Astrocyte (in vitro differentiated cells and primary cell): ENCODE measurements around the gene MEGF10. TPM values are rescaled to one million over a fixed set of nuclear protein-coding genes. Genes with fewer than 3 reads are reported as not detected.

Experiments used
- DNase-seq: peaks from one replicate; pipeline ENCODE4 v3.0.0-alpha.2; 2010; ENCODE audit warnings: low read depth
- FAIRE-seq: peaks from 2 replicates; lab custom pipeline; 2011; peaks lifted over from hg19 to GRCh38; lab: Jason Lieb, UNC
- H2AFZ ChIP-seq: 2 replicates; pipeline ENCODE4 v1.6.0; 2012; ENCODE audit warnings: low read depth, low read length, inconsistent platforms
- H3K27ac ChIP-seq: 2 replicates; pipeline ENCODE4 v1.5.1; 2011; ENCODE audit warnings: low read depth, low read length, inconsistent platforms
- H3K27me3 ChIP-seq: 2 replicates; pipeline ENCODE4 v1.6.0; 2011; ENCODE audit warnings: low read length, inconsistent platforms; ENCODE audit not compliant: insufficient read depth
- H3K36me3 ChIP-seq: 2 replicates; pipeline ENCODE4 v1.5.1; 2011; ENCODE audit warnings: low read length, inconsistent platforms; ENCODE audit not compliant: insufficient read depth
- H3K4me1 ChIP-seq: 2 replicates; pipeline ENCODE4 v1.5.1; 2011; ENCODE audit warnings: low read length, inconsistent platforms; ENCODE audit not compliant: insufficient read depth
- H3K4me2 ChIP-seq: 2 replicates; pipeline ENCODE4 v1.6.0; 2012; ENCODE audit warnings: low read length, inconsistent platforms
- H3K4me3 ChIP-seq: 2 replicates; pipeline ENCODE4 v1.5.1; 2011; ENCODE audit warnings: low read depth, mild to moderate bottlenecking, low read length, inconsistent platforms; ENCODE audit not compliant: insufficient read depth
- H3K79me2 ChIP-seq: 2 replicates; pipeline ENCODE4 v1.6.0; 2012; ENCODE audit warnings: mild to moderate bottlenecking, low read length, inconsistent platforms; ENCODE audit not compliant: insufficient read depth
- H3K9ac ChIP-seq: 2 replicates; pipeline ENCODE4 v1.6.0; 2012; ENCODE audit warnings: mild to moderate bottlenecking, low read length, inconsistent platforms
- H3K9me3 ChIP-seq: 2 replicates; pipeline ENCODE4 v1.5.1; 2012; ENCODE audit warnings: low read depth, mild to moderate bottlenecking, low read length, inconsistent platforms; ENCODE audit not compliant: insufficient read depth
- H4K20me1 ChIP-seq: 2 replicates; pipeline ENCODE4 v1.6.0; 2012; ENCODE audit warnings: low read length, inconsistent platforms; ENCODE audit not compliant: insufficient read depth
- H3K27ac Mint-ChIP-seq: one replicate; pipeline ENCODE4 v1.8.0; 2021; ENCODE audit warnings: mild to moderate bottlenecking, mixed read lengths; ENCODE audit not compliant: unreplicated experiment
- H3K27me3 Mint-ChIP-seq: one replicate; pipeline ENCODE4 v1.8.0; 2021; ENCODE audit warnings: low read depth, mixed read lengths; ENCODE audit not compliant: unreplicated experiment
- H3K36me3 Mint-ChIP-seq: one replicate; pipeline ENCODE4 v1.8.0; 2021; ENCODE audit warnings: low read depth, mixed read lengths; ENCODE audit not compliant: unreplicated experiment
- H3K4me1 Mint-ChIP-seq: one replicate; pipeline ENCODE4 v1.8.0; 2021; ENCODE audit warnings: low read depth, mixed read lengths; ENCODE audit not compliant: unreplicated experiment
- H3K4me3 Mint-ChIP-seq: one replicate; pipeline ENCODE4 v1.8.0; 2021; ENCODE audit warnings: mild to moderate bottlenecking, moderate library complexity, mixed read lengths; ENCODE audit not compliant: unreplicated experiment
- H3K9me3 Mint-ChIP-seq: one replicate; pipeline ENCODE4 v1.8.0; 2021; ENCODE audit warnings: mild to moderate bottlenecking, mixed read lengths; ENCODE audit not compliant: unreplicated experiment
- EZH2 ChIP-seq: IDR thresholded peaks from 2 replicates; pipeline ENCODE4 v1.6.1; 2012; ENCODE audit warnings: mild to moderate bottlenecking, low read length, inconsistent platforms; ENCODE audit not compliant: insufficient read depth
- total RNA-seq: library from RNA; stranded (reverse); gene quantifications from 2 replicates; pipeline ENCODE4 v1.2.1, GENCODE V29; 2021
- TF ChIP-seq, protein P1 (sequence below): IDR thresholded peaks from 2 replicates; pipeline ENCODE4 v1.5.1; 2011; ENCODE audit warnings: low read depth, mild to moderate bottlenecking, inconsistent platforms, low read length, moderate library complexity; ENCODE audit not compliant: insufficient read depth

MEGF10 gene
- total RNA-seq, 1 donor from 2014 or later, result 15.8 TPM

DNA sequence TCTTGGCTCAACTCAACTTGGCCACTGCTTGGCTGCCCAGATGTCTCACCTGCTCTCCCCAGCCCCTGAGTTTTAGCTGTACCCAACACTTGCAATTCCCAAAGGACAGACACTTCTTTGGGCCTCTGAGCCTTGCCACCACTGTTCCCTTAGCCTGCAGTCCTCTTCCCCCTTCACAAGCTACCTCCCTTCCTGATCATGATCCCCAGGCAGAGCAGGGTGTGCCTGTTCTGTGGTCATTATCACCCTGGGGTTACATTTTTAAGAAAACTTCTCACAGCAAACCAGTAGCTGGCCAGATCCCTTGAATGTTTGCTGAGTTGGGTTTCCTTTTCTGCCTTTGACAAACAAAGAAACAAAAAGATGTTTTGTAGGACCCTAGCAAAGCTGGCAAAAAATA lies 139.3 kb downstream of the MEGF10 start:
- FAIRE-seq (no peak), DNase-seq (no peak)
- Histone ChIP-seq H3K9ac (no peak overlapping the region), H3K4me2 (no peak overlapping the region), H3K4me3 (no peak overlapping the region), H4K20me1 (no peaks in the 10 kb centered on the region), H2AFZ (no peak overlapping the region), H3K27me3 (no peaks in the 10 kb centered on the region), H3K27ac (no peak overlapping the region), H3K9me3 (no peaks in the 10 kb centered on the region), H3K4me1 (no peaks in the 10 kb centered on the region), H3K79me2 (no peaks in the 10 kb centered on the region), H3K36me3 (no peaks in the 10 kb centered on the region)
- H3K36me3 Mint-ChIP-seq, result peaks cover 3% of the 10 kb centered on the region
- no peaks in the 10 kb centered on the region for H3K27me3 Mint-ChIP-seq
- H3K9me3 Mint-ChIP-seq, result peaks cover 3% of the 10 kb centered on the region
- no peak overlapping the region for H3K27ac Mint-ChIP-seq
- no peak overlapping the region for H3K4me3 Mint-ChIP-seq
- TF ChIP-seq, protein P1, sequence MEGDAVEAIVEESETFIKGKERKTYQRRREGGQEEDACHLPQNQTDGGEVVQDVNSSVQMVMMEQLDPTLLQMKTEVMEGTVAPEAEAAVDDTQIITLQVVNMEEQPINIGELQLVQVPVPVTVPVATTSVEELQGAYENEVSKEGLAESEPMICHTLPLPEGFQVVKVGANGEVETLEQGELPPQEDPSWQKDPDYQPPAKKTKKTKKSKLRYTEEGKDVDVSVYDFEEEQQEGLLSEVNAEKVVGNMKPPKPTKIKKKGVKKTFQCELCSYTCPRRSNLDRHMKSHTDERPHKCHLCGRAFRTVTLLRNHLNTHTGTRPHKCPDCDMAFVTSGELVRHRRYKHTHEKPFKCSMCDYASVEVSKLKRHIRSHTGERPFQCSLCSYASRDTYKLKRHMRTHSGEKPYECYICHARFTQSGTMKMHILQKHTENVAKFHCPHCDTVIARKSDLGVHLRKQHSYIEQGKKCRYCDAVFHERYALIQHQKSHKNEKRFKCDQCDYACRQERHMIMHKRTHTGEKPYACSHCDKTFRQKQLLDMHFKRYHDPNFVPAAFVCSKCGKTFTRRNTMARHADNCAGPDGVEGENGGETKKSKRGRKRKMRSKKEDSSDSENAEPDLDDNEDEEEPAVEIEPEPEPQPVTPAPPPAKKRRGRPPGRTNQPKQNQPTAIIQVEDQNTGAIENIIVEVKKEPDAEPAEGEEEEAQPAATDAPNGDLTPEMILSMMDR, result no peak
- no peak for TF ChIP-seq EZH2
- H3K4me1 Mint-ChIP-seq, result peaks cover 20% of the 10 kb centered on the region

DNA sequence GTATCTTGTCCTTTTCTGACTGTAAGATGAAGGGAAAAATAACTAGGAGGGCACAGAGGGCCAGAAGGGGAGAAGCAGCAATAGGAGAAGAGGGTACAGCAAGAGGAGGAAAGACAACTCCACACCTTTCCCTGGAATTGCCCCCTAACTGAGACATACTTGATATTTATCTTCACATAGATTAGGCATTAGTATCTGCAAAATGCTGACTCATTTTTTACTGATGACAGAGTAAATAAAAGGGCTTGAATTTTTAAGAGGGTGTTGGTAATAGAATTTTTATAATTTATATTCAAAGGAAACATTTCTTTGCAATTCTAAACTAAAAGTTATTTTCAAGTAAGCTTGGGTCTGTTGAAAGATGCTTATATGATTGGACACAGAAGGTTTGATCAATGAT lies 140.0 kb downstream of the MEGF10 start:
- Mint-ChIP-seq H3K27me3 (no peaks in the 10 kb centered on the region), H3K4me3 (no peak overlapping the region), H3K9me3 (peaks cover 3% of the 10 kb centered on the region), H3K36me3 (peaks cover 3% of the 10 kb centered on the region), H3K4me1 (peaks cover 14% of the 10 kb centered on the region), H3K27ac (no peak overlapping the region)
- Histone ChIP-seq H3K4me2 (no peak overlapping the region), H2AFZ (no peak overlapping the region), H3K27me3 (no peaks in the 10 kb centered on the region), H3K9me3 (no peaks in the 10 kb centered on the region), H3K4me3 (no peak overlapping the region), H3K4me1 (no peaks in the 10 kb centered on the region), H3K9ac (no peak overlapping the region), H3K27ac (no peak overlapping the region), H4K20me1 (no peaks in the 10 kb centered on the region), H3K36me3 (no peaks in the 10 kb centered on the region), H3K79me2 (no peaks in the 10 kb centered on the region)
- TF ChIP-seq, protein P1, result no peak
- TF ChIP-seq EZH2, result no peak
- FAIRE-seq (no peak), DNase-seq (no peak)

- H3K9ac ChIP-seq, result no peak overlapping the region
- no peak overlapping the region for H3K4me3 ChIP-seq
- no peak overlapping the region for H2AFZ ChIP-seq
- H3K27me3 ChIP-seq, result no peaks in the 10 kb centered on the region
- FAIRE-seq (no peak), DNase-seq (no peak)
- no peak overlapping the region for H3K27ac ChIP-seq
- no peak overlapping the region for H3K4me2 ChIP-seq
- no peaks in the 10 kb centered on the region for H3K36me3 ChIP-seq
- H3K4me1 ChIP-seq, result no peaks in the 10 kb centered on the region
- no peaks in the 10 kb centered on the region for H3K79me2 ChIP-seq
- Mint-ChIP-seq H3K27me3 (no peaks in the 10 kb centered on the region), H3K27ac (no peak overlapping the region), H3K36me3 (peaks cover 3% of the 10 kb centered on the region), H3K9me3 (peaks cover 3% of the 10 kb centered on the region), H3K4me1 (peaks cover 11% of the 10 kb centered on the region), H3K4me3 (no peak overlapping the region)
- no peaks in the 10 kb centered on the region for H3K9me3 ChIP-seq
- no peak for TF ChIP-seq EZH2
- TF ChIP-seq, protein P1, result no peak
- no peaks in the 10 kb centered on the region for H4K20me1 ChIP-seq
Measured at GRCh38 chr5:127431977-127432585, 141.5 kb downstream of the MEGF10 start.
